WTC11 (cell line): ENCODE data around the gene CYSTM1. TPM values are rescaled to one million over a fixed set of nuclear protein-coding genes. Genes with fewer than 3 reads are reported as not detected.
"Not testable (repeated sequence)": the region's sequence is repeated elsewhere in the genome, so short reads cannot be mapped to it uniquely, and the experiment has no call there.

Experiments
- ATAC-seq: fragments of 200-7000 bp; cut with Tn5 transposase; 2 replicates; pipeline ENCODE4 v1.10.0; 2021; ENCODE audit warnings: mild to moderate bottlenecking, moderate library complexity
- CTCF ChIA-PET: fragments of 300-600 bp; sonication (Branson Sonifier 250); formaldehyde crosslinking; loops from one replicate; lab custom pipeline; 2021; ENCODE audit warnings: antibody characterized with exemption; lab: Charles Lee
- POLR2A ChIA-PET: fragments of 350-600 bp; sonication (Branson Sonifier 250); formaldehyde crosslinking; loops from one replicate; lab custom pipeline; 2021; ENCODE audit warnings: antibody characterized with exemption; lab: Charles Lee
- DNase-seq: peaks from one replicate; pipeline ENCODE4 v3.0.0; 2021; ENCODE audit warnings: low spot score
- H3K27ac Mint-ChIP-seq: 2 replicates; pipeline ENCODE4 v1.8.0; 2021; ENCODE audit warnings: mixed read lengths
- H3K27me3 Mint-ChIP-seq: 2 replicates; pipeline ENCODE4 v1.8.0; 2021; ENCODE audit warnings: low read depth, mild to moderate bottlenecking, moderate library complexity, mixed read lengths
- H3K36me3 Mint-ChIP-seq: 2 replicates; pipeline ENCODE4 v1.8.0; 2021; ENCODE audit warnings: mixed read lengths
- H3K4me1 Mint-ChIP-seq: 2 replicates; pipeline ENCODE4 v1.8.0; 2022; ENCODE audit warnings: mixed read lengths
- H3K4me3 Mint-ChIP-seq: 2 replicates; pipeline ENCODE4 v1.8.0; 2021; ENCODE audit warnings: mild to moderate bottlenecking, moderate library complexity, mixed read lengths
- H3K9me3 Mint-ChIP-seq: 2 replicates; pipeline ENCODE4 v1.8.0; 2021; ENCODE audit warnings: mixed read lengths
- CDX4 ChIP-seq: fragments of 250-450 bp; sonication (Bioruptor Pico); IDR thresholded peaks from 2 replicates; pipeline ENCODE4 v1.9.0; 2021; ENCODE audit warnings: moderate library complexity, mild to moderate bottlenecking, inconsistent platforms, borderline replicate concordance
- EMX1 ChIP-seq: fragments of 250-450 bp; sonication (Bioruptor Pico); IDR thresholded peaks from 2 replicates; pipeline ENCODE4 v1.8.0; 2021; ENCODE audit warnings: mild to moderate bottlenecking
- HMGA2 ChIP-seq: fragments of 250-450 bp; sonication (Bioruptor Pico); IDR thresholded peaks from 2 replicates; pipeline ENCODE4 v1.4.0; 2021; ENCODE audit warnings: mild to moderate bottlenecking, moderate library complexity
- NFATC4 ChIP-seq: fragments of 250-450 bp; sonication (Bioruptor Pico); IDR thresholded peaks from 2 replicates; pipeline ENCODE4 v1.9.0; 2021; ENCODE audit warnings: mild to moderate bottlenecking
- NR1H2 ChIP-seq: sonication (generic); formaldehyde crosslinking; IDR thresholded peaks from 2 replicates; pipeline ENCODE4 v1.9.0; 2021; ENCODE audit warnings: mild to moderate bottlenecking, moderate library complexity, missing genetic modification reagents
- SMAD3 ChIP-seq: sonication (generic); formaldehyde crosslinking; IDR thresholded peaks from 2 replicates; pipeline ENCODE4 v1.8.0; 2022; ENCODE audit warnings: missing genetic modification reagents, mild to moderate bottlenecking, borderline replicate concordance
- TCF7 ChIP-seq: sonication (generic); formaldehyde crosslinking; IDR thresholded peaks from 2 replicates; pipeline ENCODE4 v1.8.0; 2022; ENCODE audit warnings: mild to moderate bottlenecking, low read depth, missing genetic modification reagents, moderate library complexity
- USF1 ChIP-seq: sonication (generic); formaldehyde crosslinking; IDR thresholded peaks from 2 replicates; pipeline ENCODE4 v1.8.0; 2022; ENCODE audit warnings: mild to moderate bottlenecking, missing genetic modification reagents
- USF2 ChIP-seq: sonication (generic); formaldehyde crosslinking; IDR thresholded peaks from 2 replicates; pipeline ENCODE4 v1.8.1; 2023; ENCODE audit warnings: mild to moderate bottlenecking, missing genetic modification reagents, moderate library complexity
- ZNF423 ChIP-seq: fragments of 250-450 bp; sonication (Bioruptor Pico); IDR thresholded peaks from 2 replicates; pipeline ENCODE4 v2.1.2; 2022; ENCODE audit warnings: mild to moderate bottlenecking, moderate library complexity
- total RNA-seq: library from RNA; stranded (reverse); gene quantifications from 3 replicates; pipeline ENCODE4 v1.2.3, GENCODE V29; 2021
- TF ChIP-seq, protein P1 (sequence below): sonication (generic); formaldehyde crosslinking; IDR thresholded peaks from 2 replicates; pipeline ENCODE4 v1.8.1; 2022; ENCODE audit warnings: missing genetic modification reagents, borderline replicate concordance
- TF ChIP-seq, protein P2 (sequence below): sonication (generic); formaldehyde crosslinking; conservative IDR thresholded peaks from 2 replicates; pipeline ENCODE4 v1.8.1; 2023; ENCODE audit warnings: mild to moderate bottlenecking, low read depth, missing genetic modification reagents, moderate library complexity

CYSTM1 gene
- total RNA-seq, 1 experiment from 2014 or later = 29.3 TPM

- H3K27me3 Mint-ChIP-seq = peaks cover 19% of the 10 kb centered on the region
- H3K9me3 Mint-ChIP-seq = no peaks in the 10 kb centered on the region
- POLR2A ChIA-PET = interaction anchor here (1.4 kb wide), 1 partner anchor 16 kb away, joined by 3 read pairs; no protein-coding TSS in a partner anchor
- no peak for ATAC-seq
- TF ChIP-seq, protein P1, sequence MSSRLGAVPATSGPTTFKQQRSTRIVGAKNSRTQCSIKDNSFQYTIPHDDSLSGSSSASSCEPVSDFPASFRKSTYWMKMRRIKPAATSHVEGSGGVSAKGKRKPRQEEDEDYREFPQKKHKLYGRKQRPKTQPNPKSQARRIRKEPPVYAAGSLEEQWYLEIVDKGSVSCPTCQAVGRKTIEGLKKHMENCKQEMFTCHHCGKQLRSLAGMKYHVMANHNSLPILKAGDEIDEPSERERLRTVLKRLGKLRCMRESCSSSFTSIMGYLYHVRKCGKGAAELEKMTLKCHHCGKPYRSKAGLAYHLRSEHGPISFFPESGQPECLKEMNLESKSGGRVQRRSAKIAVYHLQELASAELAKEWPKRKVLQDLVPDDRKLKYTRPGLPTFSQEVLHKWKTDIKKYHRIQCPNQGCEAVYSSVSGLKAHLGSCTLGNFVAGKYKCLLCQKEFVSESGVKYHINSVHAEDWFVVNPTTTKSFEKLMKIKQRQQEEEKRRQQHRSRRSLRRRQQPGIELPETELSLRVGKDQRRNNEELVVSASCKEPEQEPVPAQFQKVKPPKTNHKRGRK (CRISPR knock-in tag) = no peak
- TF ChIP-seq EMX1 (no peak), USF1 (CRISPR knock-in tag) (no peak), NR1H2 (CRISPR knock-in tag) (no peak), SMAD3 (no peak), HMGA2 (CRISPR knock-in tag) (no peak), ZNF423 (CRISPR knock-in tag) (no peak), NFATC4 (no peak), CDX4 (CRISPR knock-in tag) (no peak)
- TF ChIP-seq, protein P2, sequence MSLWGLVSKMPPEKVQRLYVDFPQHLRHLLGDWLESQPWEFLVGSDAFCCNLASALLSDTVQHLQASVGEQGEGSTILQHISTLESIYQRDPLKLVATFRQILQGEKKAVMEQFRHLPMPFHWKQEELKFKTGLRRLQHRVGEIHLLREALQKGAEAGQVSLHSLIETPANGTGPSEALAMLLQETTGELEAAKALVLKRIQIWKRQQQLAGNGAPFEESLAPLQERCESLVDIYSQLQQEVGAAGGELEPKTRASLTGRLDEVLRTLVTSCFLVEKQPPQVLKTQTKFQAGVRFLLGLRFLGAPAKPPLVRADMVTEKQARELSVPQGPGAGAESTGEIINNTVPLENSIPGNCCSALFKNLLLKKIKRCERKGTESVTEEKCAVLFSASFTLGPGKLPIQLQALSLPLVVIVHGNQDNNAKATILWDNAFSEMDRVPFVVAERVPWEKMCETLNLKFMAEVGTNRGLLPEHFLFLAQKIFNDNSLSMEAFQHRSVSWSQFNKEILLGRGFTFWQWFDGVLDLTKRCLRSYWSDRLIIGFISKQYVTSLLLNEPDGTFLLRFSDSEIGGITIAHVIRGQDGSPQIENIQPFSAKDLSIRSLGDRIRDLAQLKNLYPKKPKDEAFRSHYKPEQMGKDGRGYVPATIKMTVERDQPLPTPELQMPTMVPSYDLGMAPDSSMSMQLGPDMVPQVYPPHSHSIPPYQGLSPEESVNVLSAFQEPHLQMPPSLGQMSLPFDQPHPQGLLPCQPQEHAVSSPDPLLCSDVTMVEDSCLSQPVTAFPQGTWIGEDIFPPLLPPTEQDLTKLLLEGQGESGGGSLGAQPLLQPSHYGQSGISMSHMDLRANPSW (CRISPR knock-in tag) = no peak
- peak overlapping the region; percentile 5; the same call in 1 of the 2 replicates for H3K4me3 Mint-ChIP-seq
- H3K4me1 Mint-ChIP-seq = peaks cover 38% of the 10 kb centered on the region
- H3K36me3 Mint-ChIP-seq = no peaks in the 10 kb centered on the region
- H3K27ac Mint-ChIP-seq = no peak overlapping the region
- DNase-seq = no peak
- CTCF ChIA-PET = interaction anchor here (0.5 to 8.7 kb wide), 17 partner anchors 9 to 366 kb away, joined by 3 to 92 read pairs (median 3); partner anchors contain the start of gene HBEGF
These were observed 21.7 kb upstream of the CYSTM1 start for GRCh38 chr5:140153255-140153654.

DNA sequence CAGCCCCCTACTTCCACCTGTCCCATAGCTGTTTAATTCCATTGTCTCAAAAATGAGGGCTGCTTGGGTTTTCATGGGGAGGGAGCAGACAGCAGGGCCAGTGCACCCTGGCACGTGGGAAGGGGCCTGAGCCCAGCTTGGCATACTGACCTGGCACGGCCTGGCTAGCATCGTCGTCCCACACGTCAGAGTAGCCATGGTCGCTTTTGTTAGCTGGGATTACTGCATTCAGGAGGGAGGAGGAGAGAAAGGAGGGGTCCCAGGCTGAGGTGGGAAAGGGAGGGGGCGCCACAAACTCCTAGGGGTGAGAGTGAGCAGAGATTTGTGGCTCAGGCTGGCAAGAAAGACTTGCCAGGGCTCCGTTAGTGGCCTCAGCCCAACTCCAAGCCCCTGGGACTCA, 21.1 kb upstream of the CYSTM1 start:
- DNase-seq = peak; percentile 22
- H3K9me3 Mint-ChIP-seq = no peaks in the 10 kb centered on the region
- no peak overlapping the region for H3K27ac Mint-ChIP-seq

DNA sequence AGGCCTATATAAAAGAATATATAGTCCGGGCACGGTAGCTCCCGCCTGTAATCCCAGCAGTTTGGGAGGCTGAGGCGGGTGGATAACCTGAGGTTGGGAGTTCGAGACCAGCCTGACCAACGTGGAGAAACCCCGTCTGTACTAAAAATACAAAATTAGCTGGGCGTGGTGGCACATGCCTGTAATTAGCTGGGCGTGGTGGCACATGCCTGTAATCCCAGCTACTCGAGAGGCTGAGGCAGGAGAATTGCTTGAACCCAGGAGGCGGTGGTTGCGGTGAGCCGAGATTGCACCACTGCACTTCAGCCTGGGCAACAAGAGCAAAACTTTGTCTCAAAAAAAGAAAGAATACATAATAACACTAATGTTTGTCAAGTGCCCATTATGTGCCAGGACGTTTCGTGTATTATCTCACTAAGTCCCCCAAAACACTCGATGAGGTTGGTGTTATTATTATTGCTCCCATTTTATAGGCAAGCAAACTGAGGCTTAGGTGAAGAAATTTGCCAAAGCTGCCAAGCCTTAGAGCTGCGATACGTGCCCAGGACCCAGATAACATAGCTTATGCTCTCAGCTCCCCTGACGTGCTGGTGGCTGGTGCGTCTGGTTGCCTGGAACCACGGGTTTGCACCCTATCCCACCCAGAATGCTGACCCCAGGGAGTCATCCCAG, 20.1 kb upstream of the CYSTM1 start:
- not testable (repeated sequence) for DNase-seq, H3K36me3 Mint-ChIP-seq, H3K4me3 Mint-ChIP-seq, H3K9me3 Mint-ChIP-seq, H3K27ac Mint-ChIP-seq, ATAC-seq
- CTCF ChIA-PET = interaction anchor here (0.9 to 8.7 kb wide), 9 partner anchors 10 to 380 kb away, joined by 3 to 92 read pairs (median 6); partner anchors contain the start of genes CYSTM1 and HBEGF
- H3K4me1 Mint-ChIP-seq = peaks cover 34% of the 10 kb centered on the region
- peaks cover 22% of the 10 kb centered on the region for H3K27me3 Mint-ChIP-seq
- POLR2A ChIA-PET = interaction anchor here (2.9 kb wide), 1 partner anchor 9 kb away, joined by 9 read pairs; no protein-coding TSS in a partner anchor

More for the DNA sequence above, 21.1 kb upstream of the CYSTM1 start:
- POLR2A ChIA-PET = interaction anchor here (2.9 kb wide), 1 partner anchor 8 kb away, joined by 9 read pairs; no protein-coding TSS in a partner anchor
- CTCF ChIA-PET = interaction anchor here (0.8 to 8.7 kb wide), 16 partner anchors 9 to 379 kb away, joined by 3 to 92 read pairs (median 3); partner anchors contain the start of genes CYSTM1 and HBEGF
- peaks cover 34% of the 10 kb centered on the region for H3K4me1 Mint-ChIP-seq
- H3K36me3 Mint-ChIP-seq = no peaks in the 10 kb centered on the region
- H3K27me3 Mint-ChIP-seq = peaks cover 22% of the 10 kb centered on the region
- peak overlapping the region; percentile 5; the same call in 1 of the 2 replicates for H3K4me3 Mint-ChIP-seq
- peak; percentile 46 for ATAC-seq
- TF ChIP-seq SMAD3 (no peak), USF2 (CRISPR knock-in tag) (no peak), TCF7 (CRISPR knock-in tag) (no peak)
